Osteocyte (in vitro differentiated cells): Measurements from ENCODE around the gene ZNF385A. TPM values are rescaled to one million over a fixed set of nuclear protein-coding genes. Genes with fewer than 3 reads are reported as not detected.

Source experiments
- DNase-seq: peaks from one replicate; pipeline ENCODE4 v3.0.0; 2021; ENCODE audit warnings: mixed read lengths; ENCODE audit not compliant: unreplicated experiment; ENCODE audit errors: extremely low spot score
- H3K27ac Mint-ChIP-seq: one replicate; pipeline ENCODE4 v1.8.0; 2021; ENCODE audit warnings: mild to moderate bottlenecking, mixed read lengths; ENCODE audit not compliant: unreplicated experiment
- H3K27me3 Mint-ChIP-seq: one replicate; pipeline ENCODE4 v1.8.0; 2021; ENCODE audit warnings: mixed read lengths; ENCODE audit not compliant: unreplicated experiment
- H3K36me3 Mint-ChIP-seq: one replicate; pipeline ENCODE4 v1.8.0; 2021; ENCODE audit warnings: mixed read lengths; ENCODE audit not compliant: unreplicated experiment
- H3K4me1 Mint-ChIP-seq: one replicate; pipeline ENCODE4 v1.8.0; 2021; ENCODE audit warnings: mixed read lengths; ENCODE audit not compliant: unreplicated experiment
- H3K4me3 Mint-ChIP-seq: one replicate; pipeline ENCODE4 v1.8.0; 2021; ENCODE audit warnings: mild to moderate bottlenecking, moderate library complexity, mixed read lengths; ENCODE audit not compliant: unreplicated experiment
- H3K9me3 Mint-ChIP-seq: one replicate; pipeline ENCODE4 v1.8.0; 2021; ENCODE audit warnings: mixed read lengths; ENCODE audit not compliant: unreplicated experiment
- total RNA-seq: library from RNA; stranded (reverse); gene quantifications from 2 replicates; pipeline ENCODE4 v1.2.1, GENCODE V29; 2021
- TF ChIP-seq, protein P1 (sequence below): fragments of 200-600 bp; sonication (generic); IDR thresholded peaks from 2 replicates; pipeline ENCODE4 v1.5.0; 2021; ENCODE audit warnings: antibody characterized with exemption, mild to moderate bottlenecking, moderate library complexity

ZNF385A gene
- total RNA-seq, 1 donor from 2014 or later: 12.3 TPM

GRCh38 chr12:54369597-54370131, 14.9 kb downstream of the ZNF385A start:
- Mint-ChIP-seq H3K27me3 (no peaks in the 10 kb centered on the region), H3K4me3 (peak overlapping the region; percentile 62), H3K36me3 (no peaks in the 10 kb centered on the region), H3K4me1 (peaks cover 62% of the 10 kb centered on the region), H3K9me3 (no peaks in the 10 kb centered on the region), H3K27ac (peak overlapping the region; percentile 68)
- TF ChIP-seq, protein P1, sequence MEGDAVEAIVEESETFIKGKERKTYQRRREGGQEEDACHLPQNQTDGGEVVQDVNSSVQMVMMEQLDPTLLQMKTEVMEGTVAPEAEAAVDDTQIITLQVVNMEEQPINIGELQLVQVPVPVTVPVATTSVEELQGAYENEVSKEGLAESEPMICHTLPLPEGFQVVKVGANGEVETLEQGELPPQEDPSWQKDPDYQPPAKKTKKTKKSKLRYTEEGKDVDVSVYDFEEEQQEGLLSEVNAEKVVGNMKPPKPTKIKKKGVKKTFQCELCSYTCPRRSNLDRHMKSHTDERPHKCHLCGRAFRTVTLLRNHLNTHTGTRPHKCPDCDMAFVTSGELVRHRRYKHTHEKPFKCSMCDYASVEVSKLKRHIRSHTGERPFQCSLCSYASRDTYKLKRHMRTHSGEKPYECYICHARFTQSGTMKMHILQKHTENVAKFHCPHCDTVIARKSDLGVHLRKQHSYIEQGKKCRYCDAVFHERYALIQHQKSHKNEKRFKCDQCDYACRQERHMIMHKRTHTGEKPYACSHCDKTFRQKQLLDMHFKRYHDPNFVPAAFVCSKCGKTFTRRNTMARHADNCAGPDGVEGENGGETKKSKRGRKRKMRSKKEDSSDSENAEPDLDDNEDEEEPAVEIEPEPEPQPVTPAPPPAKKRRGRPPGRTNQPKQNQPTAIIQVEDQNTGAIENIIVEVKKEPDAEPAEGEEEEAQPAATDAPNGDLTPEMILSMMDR: no peak
- no peak for DNase-seq

DNA sequence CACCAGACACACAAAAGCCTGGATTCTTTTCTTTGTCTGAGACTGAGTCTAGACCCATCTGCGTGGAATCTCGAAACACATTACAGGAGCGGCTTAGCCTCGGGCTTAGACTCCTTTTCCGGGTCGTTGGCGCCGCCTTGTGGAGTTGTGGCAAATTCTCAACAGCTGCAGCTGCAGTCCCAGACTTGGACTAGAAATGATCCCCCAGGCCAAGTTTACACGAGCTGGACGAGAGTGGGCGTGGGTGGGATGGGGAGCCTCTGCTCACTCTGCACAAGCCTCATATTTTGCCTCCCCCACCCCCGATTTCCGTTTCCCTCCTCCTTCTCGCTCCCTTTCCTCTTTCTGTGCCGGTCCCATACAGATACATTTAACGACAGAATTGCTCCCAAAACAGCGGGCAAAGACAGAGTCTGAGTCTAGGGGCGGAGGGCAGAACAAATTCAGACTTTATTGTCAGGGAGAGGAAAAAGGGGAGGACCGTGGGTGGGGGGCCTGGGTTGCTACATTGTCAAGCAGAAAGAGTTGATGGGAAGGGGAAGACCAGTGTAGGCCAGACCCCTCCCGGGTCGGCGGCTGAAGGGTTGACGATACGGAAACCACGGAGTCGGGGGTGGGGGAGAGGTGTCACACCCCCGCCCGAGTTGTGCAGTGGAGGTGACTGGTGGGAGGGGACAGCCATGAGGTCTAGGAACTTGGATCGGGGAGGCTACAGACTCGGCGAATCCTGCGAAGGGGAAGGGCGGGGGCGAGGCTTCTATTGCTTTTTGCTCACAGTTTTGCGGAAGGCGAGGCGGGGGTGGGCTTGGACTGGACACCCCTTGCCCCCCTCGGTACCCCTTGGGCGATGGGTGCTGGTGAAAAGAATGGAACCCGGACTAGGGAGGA, 15.6 kb downstream of the ZNF385A start:
- DNase-seq: peak; percentile 95
- Mint-ChIP-seq H3K36me3 (no peaks in the 10 kb centered on the region), H3K27ac (peak overlapping the region; percentile 68), H3K4me1 (peaks cover 55% of the 10 kb centered on the region), H3K27me3 (no peaks in the 10 kb centered on the region), H3K9me3 (no peaks in the 10 kb centered on the region), H3K4me3 (peak overlapping the region; percentile 62)
- TF ChIP-seq, protein P1: peak; percentile 86

GRCh38 chr12:54368025-54368708, 16.4 kb downstream of the ZNF385A start:
- Mint-ChIP-seq H3K4me3 (peak overlapping the region; percentile 47), H3K27ac (peak overlapping the region; percentile 68), H3K27me3 (no peaks in the 10 kb centered on the region)

GRCh38 chr12:54364413-54364812, 20.1 kb downstream of the ZNF385A start, which contains the start of gene GPR84:
Gene GPR84 (minus strand): TSS chr12:54364486. CDS start chr12:54363851, 635 bp downstream.
- peaks cover 24% of the 10 kb centered on the region for H3K4me1 Mint-ChIP-seq
- no peak within 1 kb of the TSS for H3K4me3 Mint-ChIP-seq
- H3K27me3 Mint-ChIP-seq: no peaks in the 10 kb centered on the region
- H3K9me3 Mint-ChIP-seq: no peaks in the 10 kb centered on the region
- TF ChIP-seq, protein P1: no peak
- no peaks in the 10 kb centered on the region for H3K36me3 Mint-ChIP-seq
- no peak within 1 kb of the TSS for H3K27ac Mint-ChIP-seq
- no peak for DNase-seq

More at GRCh38 chr12:54368025-54368708, 16.4 kb downstream of the ZNF385A start:
- Mint-ChIP-seq H3K36me3 (no peaks in the 10 kb centered on the region), H3K9me3 (no peaks in the 10 kb centered on the region), H3K4me1 (peaks cover 47% of the 10 kb centered on the region)
- DNase-seq: no peak
- TF ChIP-seq, protein P1: no peak

DNA sequence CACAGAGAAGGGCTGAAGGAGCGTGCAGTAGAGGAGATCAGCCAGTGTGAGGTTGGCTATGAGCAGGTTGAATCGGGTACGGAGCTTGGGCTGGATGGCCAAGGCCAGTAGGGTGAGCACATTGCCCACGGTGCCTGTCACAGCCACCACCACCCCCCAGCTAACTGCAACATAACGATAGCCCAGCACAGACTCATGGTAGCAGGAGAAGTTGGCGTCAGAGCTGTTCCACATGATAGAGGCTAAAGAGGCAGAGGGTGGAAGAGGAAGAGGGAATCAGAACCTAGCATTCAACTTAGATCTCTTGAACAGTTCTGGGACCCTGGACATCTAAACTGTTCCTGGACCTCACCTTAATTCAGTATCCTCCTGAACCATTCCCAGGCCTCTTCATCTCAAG, 20.9 kb downstream of the ZNF385A start:
- H3K27ac Mint-ChIP-seq: no peak overlapping the region
- no peak for DNase-seq
- no peaks in the 10 kb centered on the region for H3K36me3 Mint-ChIP-seq
- H3K4me1 Mint-ChIP-seq: peaks cover 16% of the 10 kb centered on the region
- no peaks in the 10 kb centered on the region for H3K27me3 Mint-ChIP-seq
- no peak overlapping the region for H3K4me3 Mint-ChIP-seq
- TF ChIP-seq, protein P1: no peak
- no peaks in the 10 kb centered on the region for H3K9me3 Mint-ChIP-seq
